SIG-M5 treated with dmso at 0.1 percent for 504 hours (cell line): ENCODE data around the gene TRIM65.
"Not testable (repeated sequence)": the region's sequence is repeated elsewhere in the genome, so short reads cannot be mapped to it uniquely, and the experiment has no call there.

Experiments used
- DNase-seq: peaks from one replicate; lab custom pipeline; 2025; ENCODE audit not compliant: unreplicated experiment; lab: John Stamatoyannopoulos, UW

TRIM65 gene

GRCh38 chr17:75876190-75876937, 20.4 kb downstream of the TRIM65 start:
- no peak for DNase-seq

- DNase-seq = no peak
These were observed 20.9 kb downstream of the TRIM65 start for GRCh38 chr17:75875940-75876189.

GRCh38 chr17:75875182-75875939, 21.4 kb downstream of the TRIM65 start:
- no peak for DNase-seq

- no peak for DNase-seq
These were observed 22.2 kb downstream of the TRIM65 start for GRCh38 chr17:75874323-75875181.

- no peak for DNase-seq
These were observed 23.0 kb downstream of the TRIM65 start for GRCh38 chr17:75873587-75874322.

GRCh38 chr17:75872434-75873351, 24.1 kb downstream of the TRIM65 start:
- peak; percentile 19 for DNase-seq

GRCh38 chr17:75870228-75870627, 26.5 kb downstream of the TRIM65 start:
- DNase-seq = not testable (repeated sequence)

- DNase-seq = no peak
These were observed 27.2 kb downstream of the TRIM65 start for GRCh38 chr17:75869282-75870141.

GRCh38 chr17:75868730-75869281, 27.9 kb downstream of the TRIM65 start:
- not testable (repeated sequence) for DNase-seq

GRCh38 chr17:75865404-75866188, 31.2 kb downstream of the TRIM65 start:
- DNase-seq = not testable (repeated sequence)

- not testable (repeated sequence) for DNase-seq
These were observed 31.9 kb downstream of the TRIM65 start for GRCh38 chr17:75864887-75865286.

- peak; percentile 66 for DNase-seq
These were observed 32.3 kb downstream of the TRIM65 start for GRCh38 chr17:75864448-75864871.

GRCh38 chr17:75861927-75862317, 34.8 kb downstream of the TRIM65 start:
- peak; percentile 24 for DNase-seq

GRCh38 chr17:75859358-75859757, 37.4 kb downstream of the TRIM65 start:
- not testable (repeated sequence) for DNase-seq

GRCh38 chr17:75856062-75856756, 40.5 kb downstream of the TRIM65 start:
- peak; percentile 61 for DNase-seq

- DNase-seq = peak; percentile 100
These were observed 41.3 kb downstream of the TRIM65 start, which contains the start of gene WBP2 for GRCh38 chr17:75855310-75856061. Gene WBP2 (minus strand): TSS chr17:75855335. CDS start chr17:75855297, 38 bp downstream.
